Heart left ventricle (tissue), 13 donors: ENCODE measurements around the gene ZDHHC14.

Source experiments
- POLR2A ChIP-seq, 2 donors: fragments of 450-650 bp; IDR thresholded peaks; one replicate each; pipeline ENCODE4 v1.6.1; 2017; ENCODE audit warnings: antibody characterized with exemption in 2 of 2, mild to moderate bottlenecking in 2 of 2, moderate library complexity in 2 of 2
- TF ChIP-seq, protein P1 (sequence below), 12 donors: fragments of 200-600 bp; sonication (generic) in 4 of 12; IDR thresholded peaks; one replicate each; pipeline versions ENCODE4 v1.5.0 to v1.8.0; 2018 to 2022; ENCODE audit warnings: antibody characterized with exemption in 12 of 12, mild to moderate bottlenecking in 5 of 12
- donor health status: ischemic (EF 13 %, LVEDD 7.1; RV severe dilation, severe dysfunction).
- donor health status: DM: no; HTN: yes; CAD: no.
- donor health status: DM: no; HTN: no; CAD: no.
- donor health status: ischemic (EF 25% LVEDD 6.9; RV normal size, moderate dysfunction).
- donor health status: ischemic (EF 25% LVEDD 5.7; RV mildly dilated, moderate dysfunction).
- donor health status: ischemic (EF 35%, LVEDD 5.7; RV mildly dilated, moderate dysfunction).
- donor health status: nonischemic (EF 11% LVEDD 7.7; RV severe dilation, severe dysfunction).
- donor health status: DM: yes; HTN: yes; CAD: no.
- donor health status: PGD.
- donor health status: ischemic (EF 29% LVEDD 5.4; RV normal size, mild dysfunction).
- donor health status: nonischemic (EF 23%, LVEDD 6.1; RV moderate dilation, normal function).

DNA sequence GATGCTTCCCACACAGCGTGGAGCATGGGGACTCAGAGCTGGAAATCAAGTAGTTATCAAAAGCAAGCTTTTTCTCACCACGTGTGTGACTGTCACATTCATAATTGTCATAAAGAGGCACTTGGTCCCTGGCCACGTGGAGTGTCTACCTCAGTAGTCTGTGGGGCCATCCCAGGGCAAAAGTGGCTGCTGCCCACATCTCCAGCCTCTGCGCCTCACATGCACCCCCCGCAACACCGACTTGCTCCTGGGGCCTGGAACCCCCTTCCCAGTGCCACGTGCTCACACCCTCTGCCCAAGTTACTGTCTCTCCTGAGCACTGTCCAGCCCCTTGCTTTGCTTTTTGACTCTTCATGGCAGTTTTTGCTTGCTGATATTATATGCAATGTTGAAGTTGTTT lies 308.9 kb downstream of the ZDHHC14 start:
- TF ChIP-seq, protein P1, sequence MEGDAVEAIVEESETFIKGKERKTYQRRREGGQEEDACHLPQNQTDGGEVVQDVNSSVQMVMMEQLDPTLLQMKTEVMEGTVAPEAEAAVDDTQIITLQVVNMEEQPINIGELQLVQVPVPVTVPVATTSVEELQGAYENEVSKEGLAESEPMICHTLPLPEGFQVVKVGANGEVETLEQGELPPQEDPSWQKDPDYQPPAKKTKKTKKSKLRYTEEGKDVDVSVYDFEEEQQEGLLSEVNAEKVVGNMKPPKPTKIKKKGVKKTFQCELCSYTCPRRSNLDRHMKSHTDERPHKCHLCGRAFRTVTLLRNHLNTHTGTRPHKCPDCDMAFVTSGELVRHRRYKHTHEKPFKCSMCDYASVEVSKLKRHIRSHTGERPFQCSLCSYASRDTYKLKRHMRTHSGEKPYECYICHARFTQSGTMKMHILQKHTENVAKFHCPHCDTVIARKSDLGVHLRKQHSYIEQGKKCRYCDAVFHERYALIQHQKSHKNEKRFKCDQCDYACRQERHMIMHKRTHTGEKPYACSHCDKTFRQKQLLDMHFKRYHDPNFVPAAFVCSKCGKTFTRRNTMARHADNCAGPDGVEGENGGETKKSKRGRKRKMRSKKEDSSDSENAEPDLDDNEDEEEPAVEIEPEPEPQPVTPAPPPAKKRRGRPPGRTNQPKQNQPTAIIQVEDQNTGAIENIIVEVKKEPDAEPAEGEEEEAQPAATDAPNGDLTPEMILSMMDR (IDR thresholded peaks at IDR 0.05): no peak
- no peak for TF ChIP-seq POLR2A (IDR thresholded peaks at IDR 0.05)
